CD4-positive, CD25-positive, alpha-beta regulatory T cell (primary cell): ENCODE results near the gene OR8A1. TPM values are rescaled to one million over a fixed set of nuclear protein-coding genes. Genes with fewer than 3 reads are reported as not detected.

Source experiments
- ATAC-seq, 2 donors: fragments of 150-1000 bp; cut with Tn5 transposase; one replicate each; pipeline ENCODE4 v1.10.0; 2021; ENCODE audit warnings: low read depth in 2 of 2, moderate number of reproducible peaks in 2 of 2, moderate library complexity in 1 of 2
- DNase-seq, 3 donors: peaks; one replicate each; pipeline versions ENCODE4 v3.0.0 to v3.0.0-alpha.2; 2012 to 2022; ENCODE audit warnings: mixed read lengths in 1 of 3
- H3K27ac ChIP-seq: one replicate; pipeline ENCODE4 v1.7.0; 2013; ENCODE audit warnings: mild to moderate bottlenecking, low read length; ENCODE audit not compliant: insufficient read depth, poor library complexity, severe bottlenecking
- H3K27me3 ChIP-seq: one replicate; pipeline ENCODE4 v1.7.0; 2013; ENCODE audit warnings: low read length; ENCODE audit not compliant: control insufficient read depth, insufficient read depth
- H3K36me3 ChIP-seq: one replicate; pipeline ENCODE4 v1.7.0; 2013; ENCODE audit warnings: mild to moderate bottlenecking, low read length, moderate library complexity; ENCODE audit not compliant: control insufficient read depth, insufficient read depth
- H3K4me1 ChIP-seq: 2 replicates; pipeline ENCODE4 v1.7.0; 2013; ENCODE audit warnings: mild to moderate bottlenecking, low read length; ENCODE audit not compliant: insufficient read depth, control insufficient read depth, poor library complexity, severe bottlenecking
- H3K4me3 ChIP-seq: one replicate; pipeline ENCODE4 v1.7.0; 2013; ENCODE audit warnings: low read depth, mild to moderate bottlenecking, low read length, moderate library complexity
- H3K9me3 ChIP-seq, 2 experiments: 1 replicate in 1 of 2; 2 replicates in 1 of 2; pipeline ENCODE4 v1.7.0; 2013; ENCODE audit warnings: low read length in 2 of 2, mild to moderate bottlenecking in 1 of 2, moderate library complexity in 1 of 2; ENCODE audit not compliant: control insufficient read depth in 2 of 2
- H3K27ac Mint-ChIP-seq, 3 donors: one replicate each; pipeline ENCODE4 v1.8.0; 2020 to 2022; ENCODE audit warnings: mild to moderate bottlenecking in 3 of 3, mixed read lengths in 3 of 3, moderate library complexity in 2 of 3
- H3K27me3 Mint-ChIP-seq: one replicate; pipeline ENCODE4 v1.8.0; 2022; ENCODE audit warnings: mild to moderate bottlenecking, mixed read lengths
- H3K36me3 Mint-ChIP-seq: one replicate; pipeline ENCODE4 v1.8.0; 2020; ENCODE audit warnings: mixed read lengths
- H3K4me1 Mint-ChIP-seq, 4 donors: one replicate each; pipeline ENCODE4 v1.8.0; 2020 to 2022; ENCODE audit warnings: mixed read lengths in 4 of 4, mild to moderate bottlenecking in 1 of 4
- H3K4me3 Mint-ChIP-seq, 4 donors: one replicate each; pipeline ENCODE4 v1.8.0; 2020 to 2022; ENCODE audit warnings: mild to moderate bottlenecking in 4 of 4, mixed read lengths in 4 of 4, moderate library complexity in 3 of 4
- H3K9me3 Mint-ChIP-seq, 7 donors: one replicate each; pipeline ENCODE4 v1.8.0; 2020 to 2022; ENCODE audit warnings: mixed read lengths in 7 of 7, mild to moderate bottlenecking in 3 of 7, moderate library complexity in 2 of 7
- polyA plus RNA-seq, 4 donors: library from polyadenylated mRNA; unstranded; fragments of 300-500 nt; fragmentation: Illumina TruSeq; gene quantifications; one replicate each; pipeline ENCODE4 v1.2.3, GENCODE V29; 2021
- total RNA-seq: library from RNA; stranded (reverse); gene quantifications from one replicate; pipeline ENCODE4 v1.2.3, GENCODE V29; 2022

Gene OR8A1
- total and polyA plus RNA-seq, 5 donors from 2014 or later = not detected

- H3K4me1 Mint-ChIP-seq = no peaks in the 10 kb centered on the region
- no peaks in the 10 kb centered on the region for H3K4me1 ChIP-seq
- no peaks in the 10 kb centered on the region for H3K27me3 ChIP-seq
- H3K27me3 Mint-ChIP-seq = peaks cover 15% of the 10 kb centered on the region
- H3K9me3 Mint-ChIP-seq = peaks cover 0 to 2% (median 0%) of the 10 kb centered on the region in 7 donors
- no peaks in the 10 kb centered on the region for H3K36me3 Mint-ChIP-seq
- no peaks in the 10 kb centered on the region for H3K36me3 ChIP-seq
- H3K4me3 ChIP-seq = no peak overlapping the region
- no peak overlapping the region for H3K4me3 Mint-ChIP-seq
- no peak for ATAC-seq
- H3K9me3 ChIP-seq = no peaks in the 10 kb centered on the region
- no peak overlapping the region for H3K27ac ChIP-seq
- DNase-seq = no peak
- H3K27ac Mint-ChIP-seq = no peak overlapping the region
These were observed 26.7 kb upstream of the OR8A1 start for GRCh38 chr11:124543145-124543544.

GRCh38 chr11:124543554-124543953 is 26.2 kb upstream of the OR8A1 start, which contains the start of gene OR8B12:
Gene OR8B12 (minus strand): TSS chr11:124543654. CDS start chr11:124543654, 0 bp downstream.
- H3K36me3 ChIP-seq = no peaks in the 10 kb centered on the region
- H3K27ac ChIP-seq = no peak within 1 kb of the TSS
- no peak for ATAC-seq
- H3K4me3 ChIP-seq = no peak within 1 kb of the TSS
- H3K27me3 Mint-ChIP-seq = peaks cover 15% of the 10 kb centered on the region
- H3K4me1 Mint-ChIP-seq = no peaks in the 10 kb centered on the region
- DNase-seq = no peak
- no peak within 1 kb of the TSS for H3K27ac Mint-ChIP-seq
- H3K4me3 Mint-ChIP-seq = no peak within 1 kb of the TSS
- no peaks in the 10 kb centered on the region for H3K9me3 ChIP-seq
- H3K4me1 ChIP-seq = no peaks in the 10 kb centered on the region
- H3K9me3 Mint-ChIP-seq = peaks cover 0 to 2% (median 0%) of the 10 kb centered on the region in 7 donors
- no peaks in the 10 kb centered on the region for H3K27me3 ChIP-seq
- no peaks in the 10 kb centered on the region for H3K36me3 Mint-ChIP-seq

- Histone ChIP-seq H3K36me3 (no peaks in the 10 kb centered on the region), H3K27ac (no peak overlapping the region), H3K4me3 (no peak overlapping the region), H3K27me3 (no peaks in the 10 kb centered on the region), H3K4me1 (no peaks in the 10 kb centered on the region), H3K9me3 (no peaks in the 10 kb centered on the region)
- Mint-ChIP-seq H3K4me3 (no peak overlapping the region), H3K9me3 (peaks cover 0 to 4% (median 0%) of the 10 kb centered on the region in 7 donors), H3K36me3 (no peaks in the 10 kb centered on the region), H3K27ac (no peak overlapping the region), H3K27me3 (peaks cover 5% of the 10 kb centered on the region), H3K4me1 (no peaks in the 10 kb centered on the region)
- ATAC-seq (no peak), DNase-seq (no peak)
These were observed 18.6 kb upstream of the OR8A1 start for GRCh38 chr11:124551189-124551588.

- H3K9me3 ChIP-seq = no peaks in the 10 kb centered on the region
- peaks cover 5% of the 10 kb centered on the region for H3K27me3 Mint-ChIP-seq
- no peaks in the 10 kb centered on the region for H3K36me3 ChIP-seq
- no peak for ATAC-seq
- no peak overlapping the region for H3K4me3 Mint-ChIP-seq
- no peak overlapping the region for H3K4me3 ChIP-seq
- no peak for DNase-seq
- H3K27ac ChIP-seq = no peak overlapping the region
- no peak overlapping the region for H3K27ac Mint-ChIP-seq
- no peaks in the 10 kb centered on the region for H3K27me3 ChIP-seq
- no peaks in the 10 kb centered on the region for H3K36me3 Mint-ChIP-seq
- H3K9me3 Mint-ChIP-seq = peaks cover 0 to 4% (median 0%) of the 10 kb centered on the region in 7 donors
- no peaks in the 10 kb centered on the region for H3K4me1 ChIP-seq
- H3K4me1 Mint-ChIP-seq = no peaks in the 10 kb centered on the region
These were observed 17.8 kb upstream of the OR8A1 start for GRCh38 chr11:124551987-124552386.

- Mint-ChIP-seq H3K27me3 (no peaks in the 10 kb centered on the region), H3K4me3 (no peak overlapping the region), H3K9me3 (peaks cover 0 to 8% (median 0%) of the 10 kb centered on the region in 7 donors), H3K27ac (no peak overlapping the region), H3K36me3 (no peaks in the 10 kb centered on the region), H3K4me1 (no peaks in the 10 kb centered on the region)
- Histone ChIP-seq H3K27me3 (no peaks in the 10 kb centered on the region), H3K9me3 (no peaks in the 10 kb centered on the region), H3K4me1 (no peaks in the 10 kb centered on the region), H3K36me3 (no peaks in the 10 kb centered on the region), H3K4me3 (no peak overlapping the region), H3K27ac (no peak overlapping the region)
- ATAC-seq (no peak), DNase-seq (no peak)
These were observed 13.0 kb upstream of the OR8A1 start for GRCh38 chr11:124556828-124557227.

- Histone ChIP-seq H3K27ac (no peak overlapping the region), H3K27me3 (peaks cover 2% of the 10 kb centered on the region), H3K36me3 (no peaks in the 10 kb centered on the region), H3K4me3 (no peak overlapping the region), H3K9me3 (no peaks in the 10 kb centered on the region), H3K4me1 (no peaks in the 10 kb centered on the region)
- H3K27ac Mint-ChIP-seq = no peak overlapping the region
- no peaks in the 10 kb centered on the region for H3K36me3 Mint-ChIP-seq
- no peak for ATAC-seq
- peaks cover 13% of the 10 kb centered on the region for H3K27me3 Mint-ChIP-seq
- DNase-seq = no peak
- H3K9me3 Mint-ChIP-seq = no peaks in the 10 kb centered on the region
- no peaks in the 10 kb centered on the region for H3K4me1 Mint-ChIP-seq
- no peak overlapping the region for H3K4me3 Mint-ChIP-seq
These were observed 363 bp downstream of the OR8A1 start for GRCh38 chr11:124570160-124570559.

GRCh38 chr11:124577716-124578427 is 8.1 kb downstream of the OR8A1 start:
- Mint-ChIP-seq H3K4me3 (no peak overlapping the region), H3K36me3 (no peaks in the 10 kb centered on the region), H3K27me3 (peaks cover 4% of the 10 kb centered on the region), H3K9me3 (peaks cover 0 to 1% (median 0%) of the 10 kb centered on the region in 7 donors), H3K27ac (no peak overlapping the region), H3K4me1 (no peaks in the 10 kb centered on the region)
- Histone ChIP-seq H3K4me1 (no peaks in the 10 kb centered on the region), H3K36me3 (no peaks in the 10 kb centered on the region), H3K4me3 (no peak overlapping the region), H3K9me3 (no peaks in the 10 kb centered on the region), H3K27ac (no peak overlapping the region), H3K27me3 (no peaks in the 10 kb centered on the region)
- ATAC-seq (no peak), DNase-seq (no peak)

GRCh38 chr11:124578761-124579160 is 9.0 kb downstream of the OR8A1 start:
- Histone ChIP-seq H3K27ac (no peak overlapping the region), H3K9me3 (no peaks in the 10 kb centered on the region), H3K36me3 (no peaks in the 10 kb centered on the region), H3K4me1 (no peaks in the 10 kb centered on the region), H3K4me3 (no peak overlapping the region), H3K27me3 (peaks cover 1% of the 10 kb centered on the region)
- Mint-ChIP-seq H3K9me3 (peaks cover 0 to 1% (median 0%) of the 10 kb centered on the region in 7 donors), H3K4me1 (no peaks in the 10 kb centered on the region), H3K36me3 (no peaks in the 10 kb centered on the region), H3K27me3 (peaks cover 4% of the 10 kb centered on the region), H3K4me3 (no peak overlapping the region), H3K27ac (no peak overlapping the region)
- no peak for ATAC-seq
- no peak for DNase-seq
